H1 (cell line): ENCODE results near the gene KLHL30. TPM values are rescaled to one million over a fixed set of nuclear protein-coding genes. Genes with fewer than 3 reads are reported as not detected.

Source experiments
- CTCF ChIA-PET: fragments of 300-600 bp; sonication (Branson Sonifier 250); formaldehyde crosslinking; loops from one replicate; lab custom pipeline; 2021; ENCODE audit not compliant: partially characterized antibody; lab: Charles Lee
- POLR2A ChIA-PET: fragments of 300-600 bp; sonication (Branson Sonifier 250); formaldehyde crosslinking; loops from one replicate; lab custom pipeline; 2021; ENCODE audit warnings: inconsistent platforms; ENCODE audit not compliant: partially characterized antibody; lab: Charles Lee
- DNase-seq, 2 experiments: peaks; one replicate each; pipeline versions ENCODE4 v3.0.0 to v3.0.0-alpha.2; 2010 to 2022; ENCODE audit warnings: low spot score in 2 of 2, low read depth in 1 of 2, mixed read lengths in 1 of 2
- FAIRE-seq: peaks from 2 replicates; lab custom pipeline; 2011; peaks lifted over from hg19 to GRCh38; lab: Jason Lieb, UNC
- H2AFZ ChIP-seq: 2 replicates; pipeline ENCODE4 v1.8.1; 2012; ENCODE audit warnings: low read length, inconsistent platforms
- H2AK5ac ChIP-seq: 2 replicates; pipeline ENCODE4 v1.6.1; 2013; ENCODE audit warnings: low read depth, low read length
- H2BK120ac ChIP-seq: replicated peaks from 2 replicates; pipeline ENCODE3; 2013; ENCODE audit warnings: low read depth, low read length, inconsistent platforms
- H2BK12ac ChIP-seq: 2 replicates; pipeline ENCODE4 v1.6.1; 2013; ENCODE audit warnings: low read depth, low read length
- H2BK15ac ChIP-seq: 2 replicates; pipeline ENCODE4 v1.6.1; 2013; ENCODE audit warnings: low read length
- H2BK20ac ChIP-seq: 2 replicates; pipeline ENCODE4 v1.6.1; 2013; ENCODE audit warnings: low read length
- H2BK5ac ChIP-seq: 2 replicates; pipeline ENCODE4 v1.6.1; 2013; ENCODE audit warnings: low read depth, low read length
- H3K14ac ChIP-seq: 2 replicates; pipeline ENCODE4 v1.6.1; 2013; ENCODE audit warnings: inconsistent platforms; ENCODE audit not compliant: insufficient read length
- H3K18ac ChIP-seq: 2 replicates; pipeline ENCODE4 v1.6.1; 2013; ENCODE audit warnings: low read length; ENCODE audit errors: extremely low read depth
- H3K23ac ChIP-seq: 2 replicates; pipeline ENCODE4 v1.6.1; 2013; ENCODE audit warnings: inconsistent platforms; ENCODE audit not compliant: insufficient read length
- H3K23me2 ChIP-seq: 2 replicates; pipeline ENCODE4 v1.6.1; 2013; ENCODE audit warnings: low read depth, low read length
- H3K27ac ChIP-seq: 2 replicates; pipeline ENCODE4 v1.6.1; 2011; ENCODE audit warnings: low read depth, low read length, inconsistent platforms
- H3K27me3 ChIP-seq, 4 experiments: replicated peaks in 1 of 4; 1 replicate in 1 of 4; 2 replicates in 3 of 4; pipeline versions ENCODE4 v1.6.1 to v1.8.1; 2011 to 2013; ENCODE audit warnings: low read length in 3 of 4, mild to moderate bottlenecking in 3 of 4, inconsistent platforms in 2 of 4, mixed read lengths in 2 of 4, moderate library complexity in 1 of 4; ENCODE audit not compliant: control insufficient read depth in 3 of 4, insufficient read depth in 3 of 4; ENCODE audit errors: extremely low read depth in 1 of 4
- H3K36me3 ChIP-seq, 4 experiments: 2 replicates each; pipeline versions ENCODE4 v1.6.1 to v1.8.1; 2011 to 2013; ENCODE audit warnings: mild to moderate bottlenecking in 4 of 4, low read length in 3 of 4, moderate library complexity in 2 of 4, control low read depth in 1 of 4, inconsistent platforms in 1 of 4; ENCODE audit not compliant: insufficient read depth in 4 of 4, control insufficient read depth in 2 of 4
- H3K4ac ChIP-seq: replicated peaks from 2 replicates; pipeline ENCODE3; 2013; ENCODE audit warnings: low read length, low read depth, mixed read lengths, inconsistent platforms; ENCODE audit not compliant: insufficient read length
- H3K4me1 ChIP-seq, 4 experiments: replicated peaks in 1 of 4; 1 replicate in 1 of 4; 2 replicates in 3 of 4; pipeline versions ENCODE4 v1.6.1 to v1.8.1; 2011 to 2013; ENCODE audit warnings: low read length in 3 of 4, inconsistent platforms in 2 of 4, mixed read lengths in 1 of 4; ENCODE audit not compliant: insufficient read depth in 4 of 4, control insufficient read depth in 3 of 4
- H3K4me2 ChIP-seq, 2 experiments: 2 replicates each; pipeline versions ENCODE4 v1.6.1 to v1.8.1; 2011 to 2013; ENCODE audit warnings: low read depth in 2 of 2, low read length in 2 of 2, control low read depth in 1 of 2, inconsistent platforms in 1 of 2, mild to moderate bottlenecking in 1 of 2; ENCODE audit not compliant: insufficient read depth in 1 of 2
- H3K4me3 ChIP-seq, 4 experiments: fragments of 200-600, 300-600 bp in 1 of 4; sonication (generic), shearing (Covaris generic), sonication (Bioruptor Twin) in 1 of 4; 2 replicates each; pipeline versions ENCODE4 v1.5.1 to v1.8.1; 2011 to 2016; ENCODE audit warnings: low read length in 4 of 4, low read depth in 3 of 4, control low read depth in 2 of 4, inconsistent platforms in 2 of 4, mild to moderate bottlenecking in 2 of 4, mixed read lengths in 1 of 4, moderate library complexity in 1 of 4; ENCODE audit not compliant: insufficient read depth in 2 of 4; ENCODE audit errors: extremely low read depth in 1 of 4
- H3K56ac ChIP-seq: replicated peaks from 2 replicates; pipeline ENCODE3; 2013; ENCODE audit warnings: low read depth, mild to moderate bottlenecking, mixed read lengths, low read length, inconsistent platforms; ENCODE audit not compliant: insufficient read length
- H3K79me1 ChIP-seq: 2 replicates; pipeline ENCODE4 v1.6.1; 2013; ENCODE audit warnings: low read depth, low read length, control low read depth
- H3K79me2 ChIP-seq, 2 experiments: 2 replicates each; pipeline versions ENCODE4 v1.6.1 to v1.8.1; 2012 to 2013; ENCODE audit warnings: low read length in 2 of 2, mild to moderate bottlenecking in 2 of 2, inconsistent platforms in 1 of 2; ENCODE audit not compliant: insufficient read depth in 2 of 2, control insufficient read depth in 1 of 2
- H3K9ac ChIP-seq, 4 experiments: replicated peaks in 1 of 4; 1 replicate in 1 of 4; 2 replicates in 3 of 4; pipeline versions ENCODE4 v1.6.1 to v1.8.1; 2011 to 2013; ENCODE audit warnings: low read depth in 3 of 4, low read length in 3 of 4, control low read depth in 2 of 4, mild to moderate bottlenecking in 2 of 4, moderate library complexity in 2 of 4, inconsistent platforms in 1 of 4; ENCODE audit errors: extremely low read depth in 1 of 4
- H3K9me3 ChIP-seq, 2 experiments: 2 replicates each; pipeline versions ENCODE4 v1.6.1 to v1.8.1; 2012 to 2013; ENCODE audit warnings: mild to moderate bottlenecking in 2 of 2, moderate library complexity in 2 of 2, control low read depth in 1 of 2, inconsistent platforms in 1 of 2, low read depth in 1 of 2, low read length in 1 of 2, mixed read lengths in 1 of 2; ENCODE audit not compliant: insufficient read depth in 2 of 2
- H4K20me1 ChIP-seq, 2 experiments: replicated peaks in 1 of 2; 2 replicates each; pipeline versions ENCODE3 to v1.8.1; 2011 to 2013; ENCODE audit warnings: inconsistent platforms in 2 of 2, low read length in 2 of 2, mild to moderate bottlenecking in 1 of 2; ENCODE audit not compliant: insufficient read depth in 2 of 2, control insufficient read depth in 1 of 2
- H4K5ac ChIP-seq: 2 replicates; pipeline ENCODE4 v1.6.1; 2013; ENCODE audit warnings: low read length, low read depth, mixed read lengths, inconsistent platforms; ENCODE audit not compliant: insufficient read length
- H4K8ac ChIP-seq: 2 replicates; pipeline ENCODE4 v1.8.0; 2013; ENCODE audit warnings: mild to moderate bottlenecking, moderate library complexity, low read length, inconsistent platforms; ENCODE audit not compliant: insufficient read depth; ENCODE audit errors: extremely low read depth
- H4K91ac ChIP-seq: replicated peaks from 2 replicates; pipeline ENCODE3; 2013; ENCODE audit warnings: low read length, mixed read lengths, inconsistent platforms; ENCODE audit not compliant: insufficient read length
- BACH1 ChIP-seq: IDR thresholded peaks from 2 replicates; pipeline ENCODE4 v1.6.1; 2012; ENCODE audit warnings: low read length, improper control_type of control experiment
- CBX5 ChIP-seq: fragments of 300-800, 300-1000 bp; sonication (generic); IDR thresholded peaks from 2 replicates; pipeline ENCODE4 v1.7.1; 2016; ENCODE audit warnings: antibody characterized with exemption, low read length, low read depth
- EGR1 ChIP-seq: IDR thresholded peaks from 2 replicates; pipeline ENCODE4 v1.6.1; 2011; ENCODE audit warnings: low read depth, low read length, borderline replicate concordance
- GTF2F1 ChIP-seq: IDR thresholded peaks from 2 replicates; pipeline ENCODE4 v1.6.1; 2012; ENCODE audit warnings: low read depth, low read length, improper control_type of control experiment, borderline replicate concordance
- HDAC2 ChIP-seq, 2 experiments: fragments of 300-600 bp in 1 of 2; sonication (generic) in 1 of 2; IDR thresholded peaks; 2 replicates each; pipeline ENCODE4 v1.6.1; 2011 to 2012; ENCODE audit warnings: low read depth in 2 of 2, low read length in 2 of 2, mild to moderate bottlenecking in 2 of 2, moderate library complexity in 2 of 2, borderline replicate concordance in 1 of 2, inconsistent platforms in 1 of 2
- NANOG ChIP-seq: IDR thresholded peaks from 2 replicates; pipeline ENCODE4 v1.6.1; 2011; ENCODE audit warnings: low read length, low read depth, mild to moderate bottlenecking, inconsistent platforms; ENCODE audit not compliant: insufficient read depth, poor library complexity, severe bottlenecking
- POU5F1 ChIP-seq: IDR thresholded peaks from 2 replicates; pipeline ENCODE4 v1.6.1; 2011; ENCODE audit warnings: low read depth, mild to moderate bottlenecking, low read length, moderate library complexity
- SUZ12 ChIP-seq: fragments of 200-600 bp; sonication (generic); IDR thresholded peaks from 2 replicates; pipeline ENCODE4 v1.6.1; 2012; ENCODE audit warnings: mild to moderate bottlenecking, inconsistent platforms, low read length, moderate library complexity, mixed read lengths
- WGBS, 2 experiments: shearing (Covaris generic) in 1 of 2; methylation state at CpG; one replicate each; pipeline versions ENCODE4 v1.1.6 to v1.1.7; 2013 to 2015; ENCODE audit warnings: low lambda C conversion rate in 2 of 2, mixed read lengths in 2 of 2, inconsistent platforms in 1 of 2, low coverage in 1 of 2, missing lambda C conversion rate in 1 of 2; ENCODE audit not compliant: insufficient replicate concordance in 2 of 2, insufficient coverage in 1 of 2, insufficient read length in 1 of 2; ENCODE audit errors: extremely low coverage in 1 of 2, missing lambda C conversion rate in 1 of 2; 5-methylcytosine and 5-hydroxymethylcytosine counted together
- polyA plus RNA-seq, 7 experiments: library from polyadenylated mRNA; depleted of rRNA in 3 of 7; stranded (reverse) in 5 of 7; unstranded in 2 of 7; fragments of >200 nt in 5 of 7; fragments of 200-250 nt in 2 of 7; gene quantifications; 1 replicate in 5 of 7; 2 replicates in 1 of 7; 4 replicates in 1 of 7; pipeline versions ENCODE4 v1.2.1 to v1.2.3, GENCODE V29; 2011 to 2013; ENCODE audit warnings: missing spikeins in 2 of 7, mixed read lengths in 2 of 7
- total RNA-seq: library from RNA; stranded (reverse); fragmentation: NEBNext Ultra II Directional; extraction: Animal tissue kit (Norgen Biotek cat#: 25700); gene quantifications from 2 replicates; pipeline ENCODE4 v1.2.1, GENCODE V29; 2021

The KLHL30 gene
- total and polyA plus RNA-seq, 2 of the 8 experiments (the other 6 are each of a cell fraction or from before 2014, with no cell fraction given), result not detected

DNA sequence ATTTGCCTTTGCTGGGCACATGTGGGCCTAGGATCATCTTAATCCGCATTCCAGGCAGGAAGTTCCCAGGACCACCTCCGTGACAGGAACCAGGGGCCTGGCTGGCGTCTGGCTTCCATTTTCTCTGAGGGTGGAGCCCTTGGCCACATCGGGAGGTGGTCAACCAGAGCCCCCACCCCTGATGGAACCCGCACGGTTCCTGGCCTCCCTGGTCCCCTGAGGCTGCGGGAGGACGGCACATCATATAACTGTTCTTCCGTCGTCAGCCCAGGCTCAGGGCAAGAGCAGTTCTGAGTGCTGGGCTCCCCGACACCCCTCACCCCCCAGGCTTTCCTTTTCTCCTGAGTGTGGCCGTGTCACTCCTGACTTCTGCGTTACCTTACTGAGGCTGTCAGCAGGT, 24.9 kb upstream of the KLHL30 start:
- Histone ChIP-seq H3K27ac (no peak overlapping the region), H4K20me1 (no peaks in the 10 kb centered on the region), H2BK12ac (no peak overlapping the region), H3K9ac (no peak overlapping the region), H4K8ac (no peak overlapping the region), H3K9me3 (peaks cover 0 to 5% of the 10 kb centered on the region in 2 experiments; a peak in 1 of 4 replicates), H2BK120ac (no peak overlapping the region), H3K23me2 (peaks cover 6% of the 10 kb centered on the region; the same call in 1 of the 2 replicates), H3K56ac (no peak overlapping the region), H3K4me1 (peaks cover 0 to 4% (median 2%) of the 10 kb centered on the region in 4 experiments; a peak in 4 of 7 replicates), H2AFZ (no peak overlapping the region), H3K27me3 (no peaks in the 10 kb centered on the region; a peak in 1 of 7 replicates), H3K18ac (no peak overlapping the region), H2BK20ac (no peak overlapping the region), H3K4me2 (no peak overlapping the region), H2BK15ac (no peak overlapping the region), H3K79me2 (no peaks in the 10 kb centered on the region), H4K91ac (no peak overlapping the region), H2BK5ac (no peak overlapping the region), H3K4ac (no peak overlapping the region), H2AK5ac (no peak overlapping the region), H3K4me3 (no peak overlapping the region), H4K5ac (no peak overlapping the region), H3K14ac (no peak overlapping the region), H3K36me3 (no peaks in the 10 kb centered on the region), H3K79me1 (no peaks in the 10 kb centered on the region), H3K23ac (no peak overlapping the region)
- ChIA-PET POLR2A (interaction anchor here (1.2 kb wide), 1 partner anchor 12 kb away, joined by 3 read pairs; no protein-coding TSS in a partner anchor), CTCF (interaction anchor here (1.9 kb wide), 1 partner anchor 20 kb away, joined by 5 read pairs; no protein-coding TSS in a partner anchor)
- TF ChIP-seq NANOG, result no peak
- no peak for TF ChIP-seq POU5F1
- TF ChIP-seq BACH1, result no peak
- no peak for TF ChIP-seq EGR1
- TF ChIP-seq GTF2F1, result no peak
- no peak for TF ChIP-seq CBX5
- no peak for TF ChIP-seq HDAC2 (IDR thresholded peaks at IDR 0.05; ENCODE audit: borderline replicate concordance in 1 of 2, low read depth in 2 of 2, low read length in 2 of 2)
- 0 out of 2 replicates have a peak, but pooled peaks have one; percentile 25 for TF ChIP-seq SUZ12
- FAIRE-seq (no peak), DNase-seq (no peak)
- WGBS, 2 experiments, result 90% methylated on average over 13 of the region's 13 CpGs; no CpG with 5 or more reads in 1 of the 2 experiments
